Measurements from ENCODE around the gene PHIP.

PHIP gene

GRCh38 chr6:79005024-79005423 lies 73.0 kb downstream of the PHIP start:
- H4K20me1 ChIP-seq (ENCODE audit: control insufficient read depth, insufficient read depth, low read depth, low read length) = no peaks in the 10 kb centered on the region
- no peak for TF ChIP-seq EZH2phosphoT487 (IDR thresholded peaks at IDR 0.05; ENCODE audit: borderline replicate concordance, low read length)
- no peak for TF ChIP-seq CTCF (IDR thresholded peaks at IDR 0.05; ENCODE audit: low read depth, low read length, poor library complexity, severe bottlenecking)
- H3K4me3 ChIP-seq (ENCODE audit: low read length) = no peak overlapping the region
- H3K9me2 ChIP-seq (replicated peaks; ENCODE audit: control insufficient read depth, low read length) = no peaks in the 10 kb centered on the region
- H3K36me3 ChIP-seq (ENCODE audit: control insufficient read depth, low read length) = peaks cover 87% of the 10 kb centered on the region
- no peak overlapping the region for H3K27ac ChIP-seq (ENCODE audit: low read depth, low read length)
- H3F3A ChIP-seq (ENCODE audit: control insufficient read depth, insufficient read depth) = no peaks in the 10 kb centered on the region
- H3K79me2 ChIP-seq (ENCODE audit: control insufficient read depth, low read length) = no peaks in the 10 kb centered on the region
- H3K4me1 ChIP-seq (ENCODE audit: control insufficient read depth, low read length) = no peaks in the 10 kb centered on the region
- H3K27me3 ChIP-seq (ENCODE audit: control insufficient read depth, low read length) = no peaks in the 10 kb centered on the region
- H3K9me3 ChIP-seq (ENCODE audit: control insufficient read depth, insufficient read depth, low read length) = no peaks in the 10 kb centered on the region
- no peak overlapping the region for H3K4me2 ChIP-seq (ENCODE audit: low read length)

- no peak overlapping the region for H3K27ac ChIP-seq (ENCODE audit: low read depth, low read length)
- H3K36me3 ChIP-seq (ENCODE audit: control insufficient read depth, low read length) = peaks cover 89% of the 10 kb centered on the region
Measured at GRCh38 chr6:79004239-79004638, 73.8 kb downstream of the PHIP start.

GRCh38 chr6:79001415-79001814 lies 76.6 kb downstream of the PHIP start:
- Histone ChIP-seq H3K4me2 (ENCODE audit: low read length) (no peak overlapping the region), H3K27ac (ENCODE audit: low read depth, low read length) (no peak overlapping the region), H3K9me2 (replicated peaks; ENCODE audit: control insufficient read depth, low read length) (no peaks in the 10 kb centered on the region), H3K36me3 (ENCODE audit: control insufficient read depth, low read length) (peaks cover 91% of the 10 kb centered on the region), H3K27me3 (ENCODE audit: control insufficient read depth, low read length) (no peaks in the 10 kb centered on the region), H3K9me3 (ENCODE audit: control insufficient read depth, insufficient read depth, low read length) (no peaks in the 10 kb centered on the region), H4K20me1 (ENCODE audit: control insufficient read depth, insufficient read depth, low read depth, low read length) (no peaks in the 10 kb centered on the region), H3K4me3 (ENCODE audit: low read length) (no peak overlapping the region), H3K79me2 (ENCODE audit: control insufficient read depth, low read length) (no peaks in the 10 kb centered on the region), H3K4me1 (ENCODE audit: control insufficient read depth, low read length) (no peaks in the 10 kb centered on the region), H3F3A (ENCODE audit: control insufficient read depth, insufficient read depth) (no peaks in the 10 kb centered on the region)
- TF ChIP-seq EZH2phosphoT487 (IDR thresholded peaks at IDR 0.05; ENCODE audit: borderline replicate concordance, low read length) (no peak), CTCF (IDR thresholded peaks at IDR 0.05; ENCODE audit: low read depth, low read length, poor library complexity, severe bottlenecking) (no peak)

More at GRCh38 chr6:79004239-79004638, 73.8 kb downstream of the PHIP start:
- no peaks in the 10 kb centered on the region for H3K79me2 ChIP-seq (ENCODE audit: control insufficient read depth, low read length)
- no peaks in the 10 kb centered on the region for H4K20me1 ChIP-seq (ENCODE audit: control insufficient read depth, insufficient read depth, low read depth, low read length)
- H3K4me2 ChIP-seq (ENCODE audit: low read length) = no peak overlapping the region
- no peaks in the 10 kb centered on the region for H3K4me1 ChIP-seq (ENCODE audit: control insufficient read depth, low read length)
- TF ChIP-seq CTCF (IDR thresholded peaks at IDR 0.05; ENCODE audit: low read depth, low read length, poor library complexity, severe bottlenecking) (no peak), EZH2phosphoT487 (IDR thresholded peaks at IDR 0.05; ENCODE audit: borderline replicate concordance, low read length) (no peak)
- H3K9me3 ChIP-seq (ENCODE audit: control insufficient read depth, insufficient read depth, low read length) = no peaks in the 10 kb centered on the region
- no peaks in the 10 kb centered on the region for H3F3A ChIP-seq (ENCODE audit: control insufficient read depth, insufficient read depth)
- no peaks in the 10 kb centered on the region for H3K27me3 ChIP-seq (ENCODE audit: control insufficient read depth, low read length)
- H3K4me3 ChIP-seq (ENCODE audit: low read length) = no peak overlapping the region
- H3K9me2 ChIP-seq (replicated peaks; ENCODE audit: control insufficient read depth, low read length) = no peaks in the 10 kb centered on the region

- H3K27me3 ChIP-seq (ENCODE audit: control insufficient read depth, low read length) = no peaks in the 10 kb centered on the region
- TF ChIP-seq EZH2phosphoT487 (IDR thresholded peaks at IDR 0.05; ENCODE audit: borderline replicate concordance, low read length) = no peak
- TF ChIP-seq CTCF (IDR thresholded peaks at IDR 0.05; ENCODE audit: low read depth, low read length, poor library complexity, severe bottlenecking) = no peak
- no peaks in the 10 kb centered on the region for H3K4me1 ChIP-seq (ENCODE audit: control insufficient read depth, low read length)
- no peaks in the 10 kb centered on the region for H3K9me2 ChIP-seq (replicated peaks; ENCODE audit: control insufficient read depth, low read length)
- no peak overlapping the region for H3K4me3 ChIP-seq (ENCODE audit: low read length)
- H3K9me3 ChIP-seq (ENCODE audit: control insufficient read depth, insufficient read depth, low read length) = no peaks in the 10 kb centered on the region
- H3K36me3 ChIP-seq (ENCODE audit: control insufficient read depth, low read length) = peaks cover 94% of the 10 kb centered on the region
- H4K20me1 ChIP-seq (ENCODE audit: control insufficient read depth, insufficient read depth, low read depth, low read length) = no peaks in the 10 kb centered on the region
- no peak overlapping the region for H3K27ac ChIP-seq (ENCODE audit: low read depth, low read length)
- no peaks in the 10 kb centered on the region for H3K79me2 ChIP-seq (ENCODE audit: control insufficient read depth, low read length)
- no peaks in the 10 kb centered on the region for H3F3A ChIP-seq (ENCODE audit: control insufficient read depth, insufficient read depth)
- no peak overlapping the region for H3K4me2 ChIP-seq (ENCODE audit: low read length)
Measured at GRCh38 chr6:78999737-79000136, 78.3 kb downstream of the PHIP start.
